Endodermal cell (in vitro differentiated cells): ENCODE data around the gene SLC10A6. TPM values are rescaled to one million over a fixed set of nuclear protein-coding genes. Genes with fewer than 3 reads are reported as not detected.

Source experiments
- DNase-seq: peaks from one replicate; pipeline ENCODE4 v3.0.0-alpha.2; 2017
- H3K27ac ChIP-seq: 2 replicates; pipeline ENCODE4 v1.5.1; 2013; ENCODE audit warnings: mild to moderate bottlenecking, low read depth, low read length, moderate library complexity
- H3K27me3 ChIP-seq: 2 replicates; pipeline ENCODE4 v1.6.1; 2013; ENCODE audit warnings: mild to moderate bottlenecking, low read length, moderate library complexity; ENCODE audit not compliant: insufficient read depth, control insufficient read depth, poor library complexity, severe bottlenecking
- H3K36me3 ChIP-seq: 2 replicates; pipeline ENCODE4 v1.7.0; 2013; ENCODE audit warnings: mild to moderate bottlenecking, low read length, moderate library complexity; ENCODE audit not compliant: control insufficient read depth, insufficient read depth
- H3K4me1 ChIP-seq: one replicate; pipeline ENCODE4 v1.7.0; 2013; ENCODE audit warnings: low read length; ENCODE audit not compliant: control insufficient read depth, insufficient read depth
- H3K4me3 ChIP-seq: 2 replicates; pipeline ENCODE4 v1.5.1; 2013; ENCODE audit warnings: mild to moderate bottlenecking, low read length, moderate library complexity
- H3K9ac ChIP-seq: 2 replicates; pipeline ENCODE4 v1.6.1; 2013; ENCODE audit warnings: mild to moderate bottlenecking, low read length, moderate library complexity; ENCODE audit not compliant: poor library complexity, severe bottlenecking; ENCODE audit errors: extremely low read depth
- H3K9me3 ChIP-seq: 2 replicates; pipeline ENCODE4 v1.6.1; 2013; ENCODE audit warnings: mild to moderate bottlenecking, low read length, moderate library complexity; ENCODE audit not compliant: control insufficient read depth
- H3K27ac Mint-ChIP-seq: 2 replicates; pipeline ENCODE4 v1.8.0; 2020; ENCODE audit warnings: mixed read lengths
- H3K27me3 Mint-ChIP-seq: 2 replicates; pipeline ENCODE4 v1.8.0; 2021; ENCODE audit warnings: mild to moderate bottlenecking, mixed read lengths; ENCODE audit not compliant: insufficient read depth
- H3K36me3 Mint-ChIP-seq: 2 replicates; pipeline ENCODE4 v1.8.0; 2020; ENCODE audit warnings: low read depth, mixed read lengths
- H3K4me1 Mint-ChIP-seq: 2 replicates; pipeline ENCODE4 v1.8.0; 2020; ENCODE audit warnings: mixed read lengths
- H3K4me3 Mint-ChIP-seq: 2 replicates; pipeline ENCODE4 v1.8.0; 2020; ENCODE audit warnings: mild to moderate bottlenecking, moderate library complexity, mixed read lengths
- H3K9me3 Mint-ChIP-seq: 2 replicates; pipeline ENCODE4 v1.8.0; 2020; ENCODE audit warnings: mild to moderate bottlenecking, mixed read lengths
- WGBS, 2 experiments: methylation state at CpG; one replicate each; pipeline versions ENCODE4 v1.1.5 to v1.1.7; 2013; ENCODE audit warnings: missing lambda C conversion rate in 2 of 2, mixed read lengths in 1 of 2; ENCODE audit not compliant: insufficient coverage in 1 of 2, insufficient read length in 1 of 2; 5-methylcytosine and 5-hydroxymethylcytosine counted together
- total RNA-seq, 2 donors: library from RNA; stranded (reverse); fragmentation: NEBNext Ultra II Directional in 1 of 2; extraction: Animal tissue kit (Norgen Biotek cat#: 25700) in 1 of 2; gene quantifications; 2 replicates in 1 of 2; 3 replicates in 1 of 2; pipeline ENCODE4 v1.2.1, GENCODE V29; 2021
- TF ChIP-seq, protein P1 (sequence below): fragments of 200-600 bp; sonication (generic); conservative IDR thresholded peaks from 2 replicates; pipeline ENCODE4 v1.5.0; 2021; ENCODE audit warnings: antibody characterized with exemption, mild to moderate bottlenecking

SLC10A6 gene
- total RNA-seq, 2 donors from 2014 or later: not detected

DNA sequence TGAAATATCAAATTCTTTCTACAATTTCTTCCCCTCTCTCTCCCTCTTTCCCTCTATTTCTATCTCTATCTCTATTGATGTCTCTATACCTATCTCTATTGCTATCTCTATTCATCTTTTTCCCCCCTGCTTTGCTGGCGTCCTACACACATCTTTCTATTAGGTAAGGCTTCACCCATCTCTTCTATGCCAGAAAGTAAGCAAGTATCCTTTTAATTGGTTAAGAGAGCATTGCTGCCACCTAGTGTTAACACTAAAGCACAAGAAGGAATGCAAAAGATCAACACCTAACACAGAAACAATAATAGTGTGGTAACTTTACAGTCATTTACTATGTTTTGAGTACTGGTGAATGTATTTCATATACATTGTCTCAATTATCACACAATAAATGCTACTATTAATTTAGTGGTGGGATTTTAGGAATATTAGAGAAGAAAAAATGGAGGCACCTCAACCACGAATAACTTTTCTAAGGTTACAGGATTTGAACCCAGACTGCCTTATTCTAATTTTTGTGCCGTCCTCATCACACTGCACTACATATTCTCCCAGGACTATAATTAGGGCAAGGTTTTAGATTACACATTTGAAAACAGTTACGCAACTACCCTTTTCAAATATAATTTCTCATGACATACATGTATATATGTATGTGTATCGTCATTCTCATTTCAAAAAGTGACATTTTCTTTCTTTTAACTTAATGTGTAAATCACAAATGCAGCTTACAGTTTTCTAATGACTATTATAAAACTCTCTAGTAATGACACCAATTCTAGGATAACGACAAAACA, 46.7 kb upstream of the SLC10A6 start:
- H3K9me3 Mint-ChIP-seq: no peaks in the 10 kb centered on the region
- Histone ChIP-seq H3K4me3 (no peak overlapping the region), H3K9ac (no peak overlapping the region), H3K27ac (no peak overlapping the region), H3K9me3 (no peaks in the 10 kb centered on the region), H3K36me3 (no peaks in the 10 kb centered on the region), H3K4me1 (no peaks in the 10 kb centered on the region), H3K27me3 (peaks cover 7% of the 10 kb centered on the region)
- no peak overlapping the region for H3K4me3 Mint-ChIP-seq
- peaks cover 8% of the 10 kb centered on the region for H3K27me3 Mint-ChIP-seq
- H3K27ac Mint-ChIP-seq: no peak overlapping the region
- H3K36me3 Mint-ChIP-seq: no peaks in the 10 kb centered on the region
- DNase-seq: no peak
- WGBS, 2 experiments: 73 to 77% methylated on average over 3 to 5 of the region's 6 CpGs
- TF ChIP-seq, protein P1, sequence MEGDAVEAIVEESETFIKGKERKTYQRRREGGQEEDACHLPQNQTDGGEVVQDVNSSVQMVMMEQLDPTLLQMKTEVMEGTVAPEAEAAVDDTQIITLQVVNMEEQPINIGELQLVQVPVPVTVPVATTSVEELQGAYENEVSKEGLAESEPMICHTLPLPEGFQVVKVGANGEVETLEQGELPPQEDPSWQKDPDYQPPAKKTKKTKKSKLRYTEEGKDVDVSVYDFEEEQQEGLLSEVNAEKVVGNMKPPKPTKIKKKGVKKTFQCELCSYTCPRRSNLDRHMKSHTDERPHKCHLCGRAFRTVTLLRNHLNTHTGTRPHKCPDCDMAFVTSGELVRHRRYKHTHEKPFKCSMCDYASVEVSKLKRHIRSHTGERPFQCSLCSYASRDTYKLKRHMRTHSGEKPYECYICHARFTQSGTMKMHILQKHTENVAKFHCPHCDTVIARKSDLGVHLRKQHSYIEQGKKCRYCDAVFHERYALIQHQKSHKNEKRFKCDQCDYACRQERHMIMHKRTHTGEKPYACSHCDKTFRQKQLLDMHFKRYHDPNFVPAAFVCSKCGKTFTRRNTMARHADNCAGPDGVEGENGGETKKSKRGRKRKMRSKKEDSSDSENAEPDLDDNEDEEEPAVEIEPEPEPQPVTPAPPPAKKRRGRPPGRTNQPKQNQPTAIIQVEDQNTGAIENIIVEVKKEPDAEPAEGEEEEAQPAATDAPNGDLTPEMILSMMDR: peak; percentile 92
- peaks cover 8% of the 10 kb centered on the region for H3K4me1 Mint-ChIP-seq

DNA sequence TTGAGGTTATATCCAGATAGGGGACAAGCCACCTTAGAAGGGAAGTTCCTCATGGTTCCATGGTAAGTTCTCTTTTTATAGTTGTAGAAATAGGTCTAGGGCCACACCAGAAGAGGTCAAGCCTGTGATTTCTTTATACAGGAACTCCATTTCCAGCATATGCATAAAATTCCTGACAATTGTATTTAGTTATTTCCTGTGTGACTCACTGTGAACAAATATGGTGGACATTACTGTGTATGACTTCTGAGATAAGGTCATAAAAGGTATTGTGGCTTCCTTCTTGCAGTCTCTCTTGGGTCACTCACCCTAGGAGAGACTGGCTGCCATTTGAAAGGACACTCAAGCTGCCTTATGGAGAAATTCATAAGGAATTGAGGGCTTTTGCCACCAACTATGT, 45.3 kb upstream of the SLC10A6 start:
- Histone ChIP-seq H3K4me3 (no peak overlapping the region), H3K4me1 (no peaks in the 10 kb centered on the region), H3K9ac (no peak overlapping the region), H3K9me3 (no peaks in the 10 kb centered on the region), H3K36me3 (no peaks in the 10 kb centered on the region), H3K27me3 (peaks cover 7% of the 10 kb centered on the region), H3K27ac (no peak overlapping the region)
- Mint-ChIP-seq H3K4me3 (no peak overlapping the region), H3K27ac (no peak overlapping the region), H3K36me3 (no peaks in the 10 kb centered on the region), H3K4me1 (peaks cover 8% of the 10 kb centered on the region), H3K9me3 (no peaks in the 10 kb centered on the region), H3K27me3 (peaks cover 11% of the 10 kb centered on the region)
- TF ChIP-seq, protein P1: no peak
- no peak for DNase-seq

DNA sequence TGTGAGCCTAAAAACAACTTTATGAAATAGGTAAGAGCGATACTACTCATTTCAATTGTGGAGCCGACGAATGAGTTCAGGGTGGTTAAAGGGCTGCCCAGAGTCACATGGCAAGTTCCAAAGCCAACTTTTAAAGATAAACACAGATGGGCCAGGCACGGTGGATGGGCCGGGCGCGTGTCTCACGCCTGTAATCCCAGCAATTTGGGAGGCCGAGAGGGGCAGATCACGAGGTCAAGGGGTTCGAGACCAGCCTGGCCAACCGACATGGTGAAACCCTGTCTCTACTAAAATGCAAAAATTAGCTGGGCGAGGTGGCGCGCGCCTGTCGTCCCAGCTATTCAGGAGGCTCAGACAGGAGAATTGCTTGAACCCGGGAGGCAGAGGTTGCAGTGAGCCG, 44.0 kb upstream of the SLC10A6 start:
- peak overlapping the region; percentile 74 for H3K4me3 Mint-ChIP-seq
- peaks cover 11% of the 10 kb centered on the region for H3K27me3 Mint-ChIP-seq
- H3K9me3 Mint-ChIP-seq: no peaks in the 10 kb centered on the region
- Histone ChIP-seq H3K36me3 (no peaks in the 10 kb centered on the region), H3K9me3 (no peaks in the 10 kb centered on the region), H3K27me3 (peaks cover 7% of the 10 kb centered on the region), H3K4me3 (peak overlapping the region; percentile 85), H3K9ac (no peak overlapping the region), H3K4me1 (no peaks in the 10 kb centered on the region), H3K27ac (no peak overlapping the region)
- H3K36me3 Mint-ChIP-seq: no peaks in the 10 kb centered on the region
- peak; percentile 48 for DNase-seq
- WGBS, 2 experiments: 96% methylated on average over 13 to 19 of the region's 19 CpGs
- peaks cover 8% of the 10 kb centered on the region for H3K4me1 Mint-ChIP-seq
- TF ChIP-seq, protein P1: no peak
- H3K27ac Mint-ChIP-seq: no peak overlapping the region
